HG02973 (cell line): ENCODE data around the gene SQSTM1.
"Not testable (repeated sequence)": the region's sequence is repeated elsewhere in the genome, so short reads cannot be mapped to it uniquely, and the experiment has no call there.

Experiments used
- ATAC-seq: cut with Tn5 transposase; IDR thresholded peaks from one replicate; pipeline ENCODE4 v1.9.1; 2021; ENCODE audit warnings: moderate library complexity; ENCODE audit not compliant: unreplicated experiment

The SQSTM1 gene

GRCh38 chr5:179823937-179824744 is 3.4 kb downstream of the SQSTM1 start:
- no peak for ATAC-seq

- no peak for ATAC-seq
Observed at GRCh38 chr5:179824745-179825112, 4.0 kb downstream of the SQSTM1 start.

GRCh38 chr5:179825655-179826182 is 5.0 kb downstream of the SQSTM1 start:
- no peak for ATAC-seq

DNA sequence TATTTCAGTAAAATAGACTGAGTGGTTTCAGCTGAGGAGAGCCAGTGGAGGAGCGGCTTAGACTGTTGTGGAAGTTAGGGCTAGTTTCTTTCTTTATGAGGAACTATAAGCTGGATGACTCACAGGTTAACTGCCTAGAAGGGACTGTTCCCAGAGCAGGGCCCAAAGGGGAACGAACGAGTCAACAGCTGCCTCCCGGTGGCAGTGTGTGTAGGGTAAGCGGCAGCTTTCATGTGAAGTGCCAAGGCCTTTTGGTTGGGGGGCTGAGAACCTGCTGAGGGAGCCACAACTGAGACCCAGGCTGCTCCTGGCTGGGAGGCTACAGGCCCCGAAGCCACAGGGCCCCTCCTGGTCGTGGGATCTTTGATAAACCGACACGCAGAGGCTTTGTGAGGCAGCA is 7.0 kb downstream of the SQSTM1 start:
- ATAC-seq: no peak

- no peak for ATAC-seq
Observed at GRCh38 chr5:179828756-179829421, 8.2 kb downstream of the SQSTM1 start.

- no peak for ATAC-seq
Observed at GRCh38 chr5:179829732-179830435, 9.2 kb downstream of the SQSTM1 start.

DNA sequence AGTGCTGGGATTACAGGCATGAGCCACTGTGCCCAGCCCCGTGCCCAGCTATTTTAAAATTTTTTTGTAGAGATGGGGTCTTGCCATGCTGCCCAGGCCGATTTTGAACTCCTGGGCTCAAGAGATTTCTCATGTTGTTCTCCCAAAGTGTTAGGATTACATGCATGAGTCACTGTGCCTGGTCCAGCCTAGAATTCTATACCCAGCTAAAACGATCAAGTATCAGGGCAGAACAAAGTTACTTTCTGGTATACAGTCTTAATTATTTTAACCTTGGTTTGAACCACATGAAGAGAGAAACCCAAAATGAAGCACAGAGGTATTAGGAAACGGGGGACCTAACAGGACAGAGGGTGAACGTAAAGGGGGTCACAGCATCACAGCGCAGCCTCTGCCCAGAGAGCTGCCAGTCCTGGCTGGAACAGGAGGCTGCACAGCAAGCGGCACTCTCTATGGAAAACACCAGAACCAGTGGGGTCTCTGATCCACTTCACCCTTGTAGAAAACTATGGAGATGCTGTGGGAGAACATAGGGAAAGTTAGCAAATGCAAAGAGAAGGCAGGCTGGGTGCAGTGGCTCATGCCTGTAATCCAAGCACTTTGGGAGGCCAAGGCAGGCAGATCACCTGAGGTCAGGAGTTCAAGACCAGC is 10.2 kb downstream of the SQSTM1 start:
- ATAC-seq: no peak

DNA sequence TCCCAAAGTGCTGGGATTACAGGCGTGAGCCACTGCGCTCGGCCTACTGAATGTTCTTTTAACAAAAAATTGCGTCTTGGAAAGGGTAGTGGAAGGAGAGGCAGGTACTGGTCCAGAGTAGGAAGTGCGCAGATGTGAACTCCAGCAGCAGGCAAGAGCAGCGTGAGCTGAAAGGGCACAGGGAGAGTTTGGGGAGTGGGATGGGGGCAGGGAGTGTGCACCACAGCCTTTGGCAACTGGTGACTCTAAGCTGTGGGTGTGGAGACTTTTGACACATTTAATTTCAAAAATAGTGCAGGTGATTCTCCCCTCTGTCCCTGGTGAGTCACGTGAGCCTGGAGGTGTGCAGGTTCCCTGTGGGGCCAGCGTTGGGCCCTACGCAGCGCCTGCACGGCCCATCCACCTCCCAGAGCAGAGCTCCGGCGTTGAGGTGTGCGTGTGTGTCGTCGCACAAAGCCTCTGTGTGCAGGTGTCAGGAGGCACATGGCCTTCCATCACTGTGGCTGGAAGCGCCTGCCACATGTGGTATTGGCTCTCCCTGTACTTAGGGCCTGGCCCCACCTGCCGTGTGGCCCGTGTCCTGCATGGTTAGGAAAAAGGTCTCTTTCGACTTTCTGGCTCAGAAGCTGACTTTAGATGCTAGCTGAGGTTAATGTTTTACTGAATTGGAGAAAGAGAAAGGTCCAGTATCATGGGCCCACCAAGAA is 11.5 kb downstream of the SQSTM1 start:
- no peak for ATAC-seq

GRCh38 chr5:179833056-179833708 is 12.5 kb downstream of the SQSTM1 start:
- no peak for ATAC-seq

- ATAC-seq: no peak
Observed at GRCh38 chr5:179833709-179834070, 13.0 kb downstream of the SQSTM1 start.

DNA sequence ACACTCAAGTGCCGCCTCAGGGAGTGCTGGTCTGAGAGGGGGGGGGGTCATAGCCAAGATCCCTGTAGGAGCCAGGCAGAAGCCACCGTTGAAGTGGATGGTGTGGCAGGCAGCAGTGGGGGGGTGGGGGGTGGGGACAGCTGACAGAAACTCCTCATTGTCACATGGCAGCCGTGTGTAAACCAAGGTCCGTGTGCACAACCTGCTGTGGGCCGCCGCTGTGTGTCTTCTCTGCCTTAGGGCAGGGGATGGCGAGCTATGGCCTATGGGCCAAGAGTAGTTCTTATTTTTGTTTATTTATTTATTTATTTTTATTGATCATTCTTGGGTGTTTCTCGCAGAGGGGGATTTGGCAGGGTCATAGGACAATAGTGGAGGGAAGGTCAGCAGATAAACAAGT is 13.4 kb downstream of the SQSTM1 start:
- ATAC-seq: no peak

DNA sequence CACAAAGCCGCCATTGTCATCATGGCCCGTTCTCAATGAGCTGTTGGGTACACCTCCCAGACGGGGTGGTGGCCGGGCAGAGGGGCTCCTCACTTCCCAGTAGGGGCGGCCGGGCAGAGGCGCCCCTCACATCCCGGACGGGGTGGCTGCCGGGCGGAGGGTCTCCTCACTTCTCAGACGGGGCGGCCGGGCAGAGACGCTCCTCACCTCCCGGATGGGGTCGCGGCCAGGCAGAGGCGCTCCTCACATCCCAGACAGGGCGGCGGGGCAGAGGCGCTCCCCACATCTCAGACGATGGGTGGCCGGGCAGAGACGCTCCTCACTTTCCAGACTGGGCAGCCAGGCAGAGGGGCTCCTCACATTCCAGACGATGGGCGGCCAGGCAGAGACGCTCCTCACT is 14.2 kb downstream of the SQSTM1 start:
- not testable (repeated sequence) for ATAC-seq

GRCh38 chr5:179836225-179837019 is 15.7 kb downstream of the SQSTM1 start:
- ATAC-seq: no peak

DNA sequence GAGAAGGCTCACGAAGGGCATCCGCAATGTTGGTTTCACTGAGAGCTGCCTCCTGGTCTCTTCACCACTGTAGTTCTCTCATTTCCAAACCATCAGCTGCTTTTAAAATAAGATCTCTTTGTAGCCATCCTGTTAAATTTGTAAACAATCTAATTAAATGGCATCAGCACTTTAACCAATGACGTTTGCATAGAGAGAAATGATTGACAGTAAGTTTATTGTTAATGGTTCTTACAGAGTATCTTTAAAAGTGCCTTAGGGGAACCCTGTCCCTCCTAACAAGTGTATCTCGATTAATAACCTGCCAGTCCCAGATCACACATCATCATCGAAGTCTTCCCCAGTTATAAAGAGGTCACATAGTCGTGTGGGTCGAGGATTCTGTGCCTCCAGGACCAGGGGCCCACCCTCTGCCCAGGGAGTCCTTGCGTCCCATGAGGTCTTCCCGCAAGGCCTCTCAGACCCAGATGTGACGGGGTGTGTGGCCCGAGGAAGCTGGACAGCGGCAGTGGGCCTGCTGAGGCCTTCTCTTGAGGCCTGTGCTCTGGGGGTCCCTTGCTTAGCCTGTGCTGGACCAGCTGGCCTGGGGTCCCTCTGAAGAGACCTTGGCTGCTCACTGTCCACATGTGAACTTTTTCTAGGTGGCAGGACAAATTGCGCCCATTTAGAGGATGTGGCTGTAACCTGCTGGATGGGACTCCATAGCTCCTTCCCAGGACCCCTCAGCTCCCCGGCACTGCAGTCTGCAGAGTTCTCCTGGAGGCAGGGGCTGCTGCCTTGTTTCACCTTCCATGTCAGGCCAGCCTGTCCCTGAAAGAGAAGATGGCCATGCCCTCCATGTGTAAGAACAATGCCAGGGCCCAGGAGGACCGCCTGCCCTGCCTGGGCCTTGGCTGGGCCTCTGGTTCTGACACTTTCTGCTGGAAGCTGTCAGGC is 16.6 kb downstream of the SQSTM1 start:
- ATAC-seq: no peak

DNA sequence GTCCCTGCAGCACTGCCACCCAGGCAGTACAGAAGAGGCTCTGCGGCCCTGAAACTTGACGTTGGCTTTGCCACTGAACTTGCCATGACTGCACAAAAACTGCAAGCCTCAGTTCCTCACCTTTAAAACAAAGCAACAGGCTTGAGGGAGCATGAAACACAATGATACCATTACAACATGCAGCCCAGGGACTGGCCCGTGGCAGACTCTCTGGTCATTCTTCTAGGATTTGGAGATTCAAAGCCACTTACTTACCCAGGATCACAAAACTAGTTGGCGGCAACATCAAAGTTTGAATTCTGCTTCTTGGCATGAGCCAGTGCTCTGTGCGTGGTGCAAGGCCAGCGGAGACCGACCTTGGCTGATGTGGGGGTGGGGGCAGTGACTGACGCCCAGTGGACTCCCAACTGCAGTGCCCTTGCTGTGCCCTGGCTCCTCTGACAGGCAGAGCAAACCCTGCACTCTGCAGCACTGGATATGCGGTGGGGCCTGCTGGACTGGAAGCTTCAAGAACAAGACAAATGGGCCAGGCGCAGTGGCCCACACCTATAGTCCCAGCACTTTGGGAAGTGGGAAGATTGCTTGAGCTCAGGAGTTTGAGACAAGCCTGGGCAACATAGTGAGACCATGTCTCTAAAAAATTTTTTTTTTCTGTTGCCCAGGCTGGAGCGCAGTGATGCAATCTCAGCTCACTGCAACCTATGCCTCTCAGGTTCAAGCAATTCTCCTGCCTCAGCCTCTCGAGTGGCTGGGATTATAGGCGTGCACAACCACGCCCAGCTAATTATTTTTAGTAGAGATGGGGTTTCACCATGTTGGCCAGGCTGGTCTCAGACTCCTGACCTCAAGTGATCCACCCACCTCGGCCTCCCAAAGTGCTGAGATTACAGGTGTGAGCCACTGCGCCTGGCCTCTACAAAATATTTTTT is 18.9 kb downstream of the SQSTM1 start:
- ATAC-seq: no peak

GRCh38 chr5:179840321-179840720 is 19.6 kb downstream of the SQSTM1 start:
- no peak for ATAC-seq

- no peak for ATAC-seq
Observed at GRCh38 chr5:179840766-179841165, 20.1 kb downstream of the SQSTM1 start.
